Thyroid gland (tissue), 4 donors: ENCODE measurements around the gene C1orf210. TPM values are rescaled to one million over a fixed set of nuclear protein-coding genes. Genes with fewer than 3 reads are reported as not detected.

Experiments
- DNase-seq, 2 donors: peaks; one replicate each; pipeline ENCODE4 v3.0.0-alpha.2; 2019
- H3K27ac ChIP-seq, 3 donors: fragments of 200-600 bp; sonication (generic); 1 replicate in 2 of 3; 2 replicates in 1 of 3; pipeline ENCODE4 v1.5.1; 2016 to 2019; ENCODE audit warnings: mild to moderate bottlenecking in 1 of 3, moderate library complexity in 1 of 3
- H3K27me3 ChIP-seq: fragments of 200-600 bp; sonication (generic); one replicate; pipeline ENCODE4 v1.5.1; 2019
- H3K36me3 ChIP-seq, 2 donors: fragments of 200-600 bp; sonication (generic); one replicate each; pipeline ENCODE4 v1.5.1; 2016 to 2019
- H3K4me1 ChIP-seq, 2 donors: fragments of 200-600 bp; sonication (generic); one replicate each; pipeline ENCODE4 v1.5.1; 2017 to 2019
- H3K4me3 ChIP-seq, 3 donors: fragments of 200-600 bp; sonication (generic); replicated peaks in 1 of 3; 1 replicate in 2 of 3; 2 replicates in 1 of 3; pipeline ENCODE4 v1.5.1; 2016; ENCODE audit warnings: mild to moderate bottlenecking in 1 of 3
- H3K9me3 ChIP-seq: fragments of 200-600 bp; sonication (generic); one replicate; pipeline ENCODE4 v1.5.1; 2017
- CTCF ChIP-seq, 6 experiments: fragments of 200-600 bp in 3 of 6; fragments of 450-650 bp in 3 of 6; sonication (generic) in 3 of 6; IDR thresholded peaks; one replicate each; pipeline ENCODE4 v1.5.1; 2016 to 2019; ENCODE audit warnings: antibody characterized with exemption in 6 of 6, mild to moderate bottlenecking in 2 of 6, inconsistent platforms in 1 of 6, moderate library complexity in 1 of 6
- POLR2A ChIP-seq, 2 donors: fragments of 450-650 bp; IDR thresholded peaks; one replicate each; pipeline ENCODE4 v1.6.1; 2017; ENCODE audit warnings: antibody characterized with exemption in 2 of 2, mild to moderate bottlenecking in 2 of 2, moderate library complexity in 1 of 2
- WGBS, 2 donors: methylation state at CpG; one replicate each; pipeline ENCODE4 v1.1.5; 2017; 5-methylcytosine and 5-hydroxymethylcytosine counted together
- intact Hi-C: fragments of 100-400 bp; cut with DNase I; formaldehyde crosslinking; loops from one replicate; pipeline ENCODE4 v1.15.1; 2023
- total RNA-seq, 4 donors: library from RNA; depleted of rRNA; stranded (reverse); fragments of >200 nt; gene quantifications; one replicate each; pipeline ENCODE4 v1.2.3, GENCODE V29; 2016

The C1orf210 gene
- total RNA-seq, 4 donors from 2014 or later: 22.7 to 49.7 (median 36.3) TPM

DNA sequence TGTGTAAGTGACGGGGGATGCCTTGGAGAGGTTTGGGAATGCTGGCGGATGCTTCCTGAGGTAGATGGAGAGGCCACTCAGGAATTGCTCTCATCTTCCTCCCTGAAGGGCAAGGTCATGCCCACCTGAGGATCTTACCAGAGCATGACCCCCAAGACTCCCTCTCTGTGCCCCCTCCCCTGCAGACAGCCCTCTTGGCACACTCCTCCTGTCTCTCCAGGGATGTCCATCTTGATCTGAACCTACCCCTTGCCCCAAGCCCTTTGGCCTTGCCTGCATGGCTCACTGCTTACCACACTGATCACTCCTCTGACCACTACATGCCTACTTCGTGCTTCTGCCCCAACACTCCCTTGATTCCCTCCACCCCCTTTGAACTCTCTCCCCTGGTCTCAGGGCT lies 34.4 kb upstream of the C1orf210 start:
- Histone ChIP-seq H3K9me3 (no peaks in the 10 kb centered on the region), H3K4me3 (no peak overlapping the region), H3K4me1 (peaks cover 0 to 4% of the 10 kb centered on the region in 2 donors), H3K27me3 (no peaks in the 10 kb centered on the region), H3K27ac (no peak overlapping the region), H3K36me3 (peaks cover 0 to 3% of the 10 kb centered on the region in 2 donors)
- WGBS, 2 donors: 92 to 94% methylated on average over 2 to 3 of the region's 3 CpGs
- intact Hi-C loops: no loop called here
- no peak for TF ChIP-seq POLR2A (IDR thresholded peaks at IDR 0.05)
- no peak for TF ChIP-seq CTCF (IDR thresholded peaks at IDR 0.05)
- DNase-seq: no peak

DNA sequence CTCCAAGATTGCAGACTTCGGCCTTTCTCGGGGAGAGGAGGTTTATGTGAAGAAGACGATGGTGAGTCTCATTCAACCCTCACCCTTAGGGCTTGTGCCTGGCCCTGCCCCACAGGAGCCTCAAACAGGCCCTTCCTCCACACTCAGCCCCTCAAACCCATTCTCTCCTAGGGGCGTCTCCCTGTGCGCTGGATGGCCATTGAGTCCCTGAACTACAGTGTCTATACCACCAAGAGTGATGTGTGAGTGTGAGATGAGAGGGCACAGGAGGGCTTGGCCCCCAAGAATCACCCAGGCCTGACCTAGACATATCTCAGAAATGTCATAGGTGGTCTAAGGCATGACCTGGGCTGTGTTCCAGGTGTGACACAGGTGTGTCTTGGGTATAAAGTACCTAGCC lies 33.9 kb upstream of the C1orf210 start:
- no peak for DNase-seq
- intact Hi-C loops: no loop called here
- TF ChIP-seq POLR2A (IDR thresholded peaks at IDR 0.05) (no peak), CTCF (IDR thresholded peaks at IDR 0.05) (no peak)
- 95 to 98% methylated on average over 5 of the region's 5 CpGs for WGBS, 2 donors
- Histone ChIP-seq H3K4me1 (peaks cover 0 to 4% of the 10 kb centered on the region in 2 donors), H3K9me3 (no peaks in the 10 kb centered on the region), H3K4me3 (no peak overlapping the region), H3K27me3 (no peaks in the 10 kb centered on the region), H3K36me3 (peaks cover 0 to 3% of the 10 kb centered on the region in 2 donors), H3K27ac (no peak overlapping the region)

DNA sequence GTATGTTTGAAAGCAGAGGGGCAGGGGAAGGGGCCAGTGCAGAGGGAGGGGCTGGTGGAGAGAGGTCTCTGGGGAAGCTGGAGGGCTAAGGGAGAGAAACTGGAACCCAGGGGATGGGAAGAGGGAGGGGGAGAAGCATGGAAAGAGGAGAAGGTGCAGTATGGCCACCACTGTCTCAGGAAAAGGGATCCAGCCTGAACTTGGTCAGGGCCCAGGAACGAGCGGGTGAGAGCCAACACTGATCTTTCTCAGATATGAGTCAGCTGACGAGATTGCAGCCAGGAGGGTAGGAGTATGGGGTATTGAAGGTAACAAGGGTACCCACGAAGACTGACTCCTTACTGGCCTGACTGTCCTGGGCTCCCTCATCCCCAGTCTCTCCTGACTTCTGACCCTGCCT lies 33.5 kb upstream of the C1orf210 start:
- TF ChIP-seq POLR2A (IDR thresholded peaks at IDR 0.05) (no peak), CTCF (IDR thresholded peaks at IDR 0.05) (no peak)
- 80 to 89% methylated on average over 4 of the region's 4 CpGs for WGBS, 2 donors
- H3K9me3 ChIP-seq: no peaks in the 10 kb centered on the region
- H3K4me1 ChIP-seq: peaks cover 0 to 4% of the 10 kb centered on the region in 2 donors
- H3K36me3 ChIP-seq: peaks cover 0 to 4% of the 10 kb centered on the region in 2 donors
- no peak overlapping the region for H3K27ac ChIP-seq
- H3K27me3 ChIP-seq: no peaks in the 10 kb centered on the region
- intact Hi-C loops: no loop called here
- DNase-seq: no peak
- no peak overlapping the region for H3K4me3 ChIP-seq

DNA sequence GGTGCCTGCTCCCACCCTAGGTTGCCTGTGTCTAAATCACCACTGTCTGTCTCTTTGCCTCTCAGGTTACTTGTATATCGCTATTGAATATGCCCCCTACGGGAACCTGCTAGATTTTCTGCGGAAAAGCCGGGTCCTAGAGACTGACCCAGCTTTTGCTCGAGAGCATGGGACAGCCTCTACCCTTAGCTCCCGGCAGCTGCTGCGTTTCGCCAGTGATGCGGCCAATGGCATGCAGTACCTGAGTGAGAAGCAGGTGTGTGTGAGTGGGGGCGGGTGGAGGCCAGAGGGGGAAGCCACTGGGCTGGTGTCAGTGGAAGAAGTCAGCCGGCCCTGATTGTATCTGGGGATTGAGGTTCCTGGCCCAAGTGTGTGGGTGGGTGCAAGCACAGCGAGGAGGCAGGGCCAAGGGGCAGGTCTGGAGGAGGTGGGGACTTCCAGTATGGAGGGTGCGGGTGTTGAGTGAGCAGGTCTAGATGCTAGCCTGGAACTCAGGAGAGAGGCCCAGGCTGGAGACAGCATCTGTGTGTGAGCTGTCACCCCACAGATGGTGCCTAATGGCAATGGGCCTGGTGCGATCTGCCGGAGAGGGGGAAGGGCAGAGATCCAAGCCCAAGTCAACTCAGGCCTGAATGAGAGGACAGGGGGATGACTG lies 32.6 kb upstream of the C1orf210 start:
- peaks cover 0 to 4% of the 10 kb centered on the region in 2 donors for H3K4me1 ChIP-seq
- DNase-seq: no peak
- WGBS, 2 donors: 83 to 87% methylated on average over 15 of the region's 15 CpGs
- H3K27me3 ChIP-seq: no peaks in the 10 kb centered on the region
- peaks cover 0 to 7% of the 10 kb centered on the region in 2 donors for H3K36me3 ChIP-seq
- TF ChIP-seq CTCF (IDR thresholded peaks at IDR 0.05) (no peak), POLR2A (IDR thresholded peaks at IDR 0.05) (no peak)
- H3K9me3 ChIP-seq: no peaks in the 10 kb centered on the region
- no peak overlapping the region for H3K4me3 ChIP-seq
- no peak overlapping the region for H3K27ac ChIP-seq
- intact Hi-C loops: no loop called here

DNA sequence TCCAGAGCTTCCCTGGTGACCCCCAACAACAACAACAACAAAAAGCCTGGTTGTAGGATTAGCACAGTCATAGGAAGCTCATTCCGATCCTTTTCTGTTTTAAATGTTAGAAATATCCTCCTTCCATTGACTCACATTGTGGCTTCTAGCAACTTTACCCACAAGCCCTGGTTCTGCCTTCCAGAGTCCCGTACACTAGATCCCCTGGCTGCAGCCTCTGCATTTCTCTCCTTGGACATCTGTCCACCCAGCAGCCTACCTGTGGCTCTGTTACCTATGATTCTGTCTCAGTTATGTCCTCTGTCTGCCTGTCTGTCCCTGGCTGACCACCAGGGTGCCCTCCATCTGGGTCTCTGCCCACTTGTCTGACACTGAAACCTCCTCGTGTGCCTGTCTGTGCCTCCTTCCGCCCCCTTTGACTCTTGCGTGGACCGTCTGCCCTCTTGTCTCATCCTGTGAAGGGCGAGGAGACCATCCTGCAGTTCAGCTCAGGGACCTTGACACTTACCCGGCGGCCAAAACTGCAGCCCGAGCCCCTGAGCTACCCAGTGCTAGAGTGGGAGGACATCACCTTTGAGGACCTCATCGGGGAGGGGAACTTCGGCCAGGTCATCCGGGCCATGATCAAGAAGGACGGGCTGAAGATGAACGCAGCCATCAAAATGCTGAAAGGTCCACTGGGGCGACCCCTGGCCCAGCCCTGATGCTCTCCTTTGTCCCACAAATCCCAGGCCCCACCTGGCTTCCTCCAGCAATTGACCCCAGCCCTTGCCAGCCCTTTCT lies 31.5 kb upstream of the C1orf210 start:
- peaks cover 0 to 4% of the 10 kb centered on the region in 2 donors for H3K4me1 ChIP-seq
- intact Hi-C loops: no loop called here
- 91 to 94% methylated on average over 15 to 16 of the region's 16 CpGs for WGBS, 2 donors
- TF ChIP-seq CTCF (IDR thresholded peaks at IDR 0.05): no peak
- no peak for TF ChIP-seq POLR2A (IDR thresholded peaks at IDR 0.05)
- no peak for DNase-seq
- H3K9me3 ChIP-seq: no peaks in the 10 kb centered on the region
- no peak overlapping the region for H3K27ac ChIP-seq
- H3K36me3 ChIP-seq: peaks cover 0 to 4% of the 10 kb centered on the region in 2 donors
- no peak overlapping the region for H3K4me3 ChIP-seq
- no peaks in the 10 kb centered on the region for H3K27me3 ChIP-seq
